ENCODE results near the gene EPHB1. TPM values are rescaled to one million over a fixed set of nuclear protein-coding genes. Genes with fewer than 3 reads are reported as not detected.
A peak's percentile ranks its signal among the peaks of the same experiment; 100 is the strongest.

EPHB1 gene
- total RNA-seq, 2 donors from 2014 or later: 2.3 to 21.2 TPM

- Histone ChIP-seq H3K9me3 (no peaks in the 10 kb centered on the region), H3K36me3 (no peaks in the 10 kb centered on the region), H3K4me1 (replicated peaks) (no peaks in the 10 kb centered on the region), H3K4me3 (no peak overlapping the region), H3K27ac (no peak overlapping the region), H3K27me3 (replicated peaks; ENCODE audit: insufficient read depth) (no peaks in the 10 kb centered on the region)
- DNase-seq (ENCODE audit: low spot score): no peak
- WGBS: 80% methylated on average over 6 of the region's 6 CpGs
- TF ChIP-seq POLR2AphosphoS5 (IDR thresholded peaks at IDR 0.05) (no peak), CTCF (IDR thresholded peaks at IDR 0.05) (no peak), POLR2A (IDR thresholded peaks at IDR 0.05) (no peak)
- intact Hi-C loops (cut with DNase I): no loop called here
These were observed 133.3 kb downstream of the EPHB1 start for GRCh38 chr3:134928392-134928791.

GRCh38 chr3:134928819-134929218, 133.8 kb downstream of the EPHB1 start:
- H3K36me3 ChIP-seq: no peaks in the 10 kb centered on the region
- no peak overlapping the region for H3K27ac ChIP-seq
- DNase-seq (ENCODE audit: low spot score): no peak
- H3K27me3 ChIP-seq (replicated peaks; ENCODE audit: insufficient read depth): no peaks in the 10 kb centered on the region
- TF ChIP-seq POLR2A (IDR thresholded peaks at IDR 0.05) (no peak), POLR2AphosphoS5 (IDR thresholded peaks at IDR 0.05) (no peak), CTCF (IDR thresholded peaks at IDR 0.05) (no peak)
- no peaks in the 10 kb centered on the region for H3K9me3 ChIP-seq
- no peak overlapping the region for H3K4me3 ChIP-seq
- intact Hi-C loops (cut with DNase I): no loop called here
- H3K4me1 ChIP-seq (replicated peaks): no peaks in the 10 kb centered on the region
- WGBS: 68% methylated on average over 3 of the region's 3 CpGs

- intact Hi-C loops (cut with DNase I): loop anchor here (5.0 kb wide), 1 partner anchor 133 kb away; the partner anchor contains the start of gene EPHB1
- H3K27me3 ChIP-seq (replicated peaks; ENCODE audit: insufficient read depth): no peaks in the 10 kb centered on the region
- 69% methylated on average over 2 of the region's 2 CpGs for WGBS
- no peak overlapping the region for H3K27ac ChIP-seq
- TF ChIP-seq POLR2AphosphoS5 (IDR thresholded peaks at IDR 0.05): no peak
- TF ChIP-seq CTCF (IDR thresholded peaks at IDR 0.05): no peak
- TF ChIP-seq POLR2A (IDR thresholded peaks at IDR 0.05): no peak
- DNase-seq (ENCODE audit: low spot score): no peak
- no peaks in the 10 kb centered on the region for H3K4me1 ChIP-seq (replicated peaks)
- no peaks in the 10 kb centered on the region for H3K9me3 ChIP-seq
- H3K36me3 ChIP-seq: no peaks in the 10 kb centered on the region
- H3K4me3 ChIP-seq: no peak overlapping the region
These were observed 134.9 kb downstream of the EPHB1 start for GRCh38 chr3:134929976-134930375.

- Histone ChIP-seq H3K4me3 (no peak overlapping the region), H3K4me1 (replicated peaks) (no peaks in the 10 kb centered on the region), H3K27me3 (replicated peaks; ENCODE audit: insufficient read depth) (no peaks in the 10 kb centered on the region), H3K36me3 (no peaks in the 10 kb centered on the region), H3K9me3 (no peaks in the 10 kb centered on the region), H3K27ac (no peak overlapping the region)
- 68% methylated on average over 5 of the region's 5 CpGs for WGBS
- TF ChIP-seq POLR2A (IDR thresholded peaks at IDR 0.05): no peak
- no peak for TF ChIP-seq CTCF (IDR thresholded peaks at IDR 0.05)
- no peak for TF ChIP-seq POLR2AphosphoS5 (IDR thresholded peaks at IDR 0.05)
- intact Hi-C loops (cut with DNase I): loop anchor here (5.0 kb wide), 1 partner anchor 134 kb away; the partner anchor contains the start of gene EPHB1
- no peak for DNase-seq (ENCODE audit: low spot score)
These were observed 136.2 kb downstream of the EPHB1 start for GRCh38 chr3:134931045-134931785.

- intact Hi-C loops (cut with DNase I): loop anchor here (5.0 kb wide), 1 partner anchor 135 kb away; the partner anchor contains the start of gene EPHB1
- 74% methylated on average over 6 of the region's 6 CpGs for WGBS
- no peak overlapping the region for H3K4me3 ChIP-seq
- TF ChIP-seq POLR2AphosphoS5 (IDR thresholded peaks at IDR 0.05) (peak; percentile 35), CTCF (IDR thresholded peaks at IDR 0.05) (no peak)
- H3K4me1 ChIP-seq (replicated peaks): no peaks in the 10 kb centered on the region
- peak overlapping the region; percentile 33 to 36 for H3K27ac ChIP-seq
- no peak for DNase-seq (ENCODE audit: low spot score)
- no peaks in the 10 kb centered on the region for H3K9me3 ChIP-seq
- no peaks in the 10 kb centered on the region for H3K27me3 ChIP-seq (replicated peaks; ENCODE audit: insufficient read depth)
- H3K36me3 ChIP-seq: no peaks in the 10 kb centered on the region
These were observed 137.0 kb downstream of the EPHB1 start for GRCh38 chr3:134932035-134932434.
